Measurements from ENCODE around the gene MAP2K5. TPM values are rescaled to one million over a fixed set of nuclear protein-coding genes. Genes with fewer than 3 reads are reported as not detected.

The MAP2K5 gene
- polyA plus RNA-seq, 1 donor from 2014 or later: 12.1 TPM

DNA sequence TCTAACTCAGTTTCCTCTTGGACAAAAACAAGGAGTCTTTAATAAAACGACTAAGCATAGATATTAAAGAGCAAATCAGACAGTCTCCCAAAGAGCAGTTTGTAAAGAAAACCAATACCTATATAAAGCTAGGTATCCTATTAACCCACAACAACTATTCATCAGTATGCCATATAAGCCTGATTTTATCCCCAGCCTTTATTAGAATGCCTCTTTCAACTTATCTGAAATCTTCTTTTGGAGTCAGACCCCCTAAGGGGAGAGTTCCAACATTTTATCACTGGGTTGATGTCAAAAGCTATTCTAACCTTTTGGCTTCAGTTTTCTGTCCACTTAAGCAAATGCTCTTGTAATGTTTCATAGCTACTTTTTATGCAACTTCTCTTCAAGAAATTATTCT, 17.8 kb downstream of the MAP2K5 start:
- no peak overlapping the region for H3K4me2 ChIP-seq (ENCODE audit: low read length)
- H3K79me2 ChIP-seq (replicated peaks; ENCODE audit: insufficient read depth, low read length): no peaks in the 10 kb centered on the region
- TF ChIP-seq RAD21 (conservative IDR thresholded peaks at IDR 0.05): no peak
- TF ChIP-seq EZH2 (IDR thresholded peaks at IDR 0.05; ENCODE audit: borderline replicate concordance, insufficient read depth, low read length, poor library complexity, severe bottlenecking): no peak
- TF ChIP-seq TAF1 (IDR thresholded peaks at IDR 0.05; ENCODE audit: low read depth): no peak
- TF ChIP-seq, protein P1, sequence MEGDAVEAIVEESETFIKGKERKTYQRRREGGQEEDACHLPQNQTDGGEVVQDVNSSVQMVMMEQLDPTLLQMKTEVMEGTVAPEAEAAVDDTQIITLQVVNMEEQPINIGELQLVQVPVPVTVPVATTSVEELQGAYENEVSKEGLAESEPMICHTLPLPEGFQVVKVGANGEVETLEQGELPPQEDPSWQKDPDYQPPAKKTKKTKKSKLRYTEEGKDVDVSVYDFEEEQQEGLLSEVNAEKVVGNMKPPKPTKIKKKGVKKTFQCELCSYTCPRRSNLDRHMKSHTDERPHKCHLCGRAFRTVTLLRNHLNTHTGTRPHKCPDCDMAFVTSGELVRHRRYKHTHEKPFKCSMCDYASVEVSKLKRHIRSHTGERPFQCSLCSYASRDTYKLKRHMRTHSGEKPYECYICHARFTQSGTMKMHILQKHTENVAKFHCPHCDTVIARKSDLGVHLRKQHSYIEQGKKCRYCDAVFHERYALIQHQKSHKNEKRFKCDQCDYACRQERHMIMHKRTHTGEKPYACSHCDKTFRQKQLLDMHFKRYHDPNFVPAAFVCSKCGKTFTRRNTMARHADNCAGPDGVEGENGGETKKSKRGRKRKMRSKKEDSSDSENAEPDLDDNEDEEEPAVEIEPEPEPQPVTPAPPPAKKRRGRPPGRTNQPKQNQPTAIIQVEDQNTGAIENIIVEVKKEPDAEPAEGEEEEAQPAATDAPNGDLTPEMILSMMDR (IDR thresholded peaks at IDR 0.05; ENCODE audit: poor library complexity, severe bottlenecking): no peak
- TF ChIP-seq SMC3 (conservative IDR thresholded peaks at IDR 0.05; ENCODE audit: poor library complexity): no peak
- no peak for TF ChIP-seq EP300 (conservative IDR thresholded peaks at IDR 0.05; ENCODE audit: poor library complexity, severe bottlenecking)
- TF ChIP-seq MXI1 (conservative IDR thresholded peaks at IDR 0.05; ENCODE audit: poor library complexity, severe bottlenecking): no peak
- TF ChIP-seq POLR2AphosphoS5 (IDR thresholded peaks at IDR 0.05): no peak
- TF ChIP-seq, protein P2, sequence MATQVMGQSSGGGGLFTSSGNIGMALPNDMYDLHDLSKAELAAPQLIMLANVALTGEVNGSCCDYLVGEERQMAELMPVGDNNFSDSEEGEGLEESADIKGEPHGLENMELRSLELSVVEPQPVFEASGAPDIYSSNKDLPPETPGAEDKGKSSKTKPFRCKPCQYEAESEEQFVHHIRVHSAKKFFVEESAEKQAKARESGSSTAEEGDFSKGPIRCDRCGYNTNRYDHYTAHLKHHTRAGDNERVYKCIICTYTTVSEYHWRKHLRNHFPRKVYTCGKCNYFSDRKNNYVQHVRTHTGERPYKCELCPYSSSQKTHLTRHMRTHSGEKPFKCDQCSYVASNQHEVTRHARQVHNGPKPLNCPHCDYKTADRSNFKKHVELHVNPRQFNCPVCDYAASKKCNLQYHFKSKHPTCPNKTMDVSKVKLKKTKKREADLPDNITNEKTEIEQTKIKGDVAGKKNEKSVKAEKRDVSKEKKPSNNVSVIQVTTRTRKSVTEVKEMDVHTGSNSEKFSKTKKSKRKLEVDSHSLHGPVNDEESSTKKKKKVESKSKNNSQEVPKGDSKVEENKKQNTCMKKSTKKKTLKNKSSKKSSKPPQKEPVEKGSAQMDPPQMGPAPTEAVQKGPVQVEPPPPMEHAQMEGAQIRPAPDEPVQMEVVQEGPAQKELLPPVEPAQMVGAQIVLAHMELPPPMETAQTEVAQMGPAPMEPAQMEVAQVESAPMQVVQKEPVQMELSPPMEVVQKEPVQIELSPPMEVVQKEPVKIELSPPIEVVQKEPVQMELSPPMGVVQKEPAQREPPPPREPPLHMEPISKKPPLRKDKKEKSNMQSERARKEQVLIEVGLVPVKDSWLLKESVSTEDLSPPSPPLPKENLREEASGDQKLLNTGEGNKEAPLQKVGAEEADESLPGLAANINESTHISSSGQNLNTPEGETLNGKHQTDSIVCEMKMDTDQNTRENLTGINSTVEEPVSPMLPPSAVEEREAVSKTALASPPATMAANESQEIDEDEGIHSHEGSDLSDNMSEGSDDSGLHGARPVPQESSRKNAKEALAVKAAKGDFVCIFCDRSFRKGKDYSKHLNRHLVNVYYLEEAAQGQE (IDR thresholded peaks at IDR 0.05; ENCODE audit: borderline replicate concordance): no peak
- H4K20me1 ChIP-seq (ENCODE audit: insufficient read depth): no peaks in the 10 kb centered on the region
- H3K4me3 ChIP-seq (ENCODE audit: low read length): no peak overlapping the region
- no peak overlapping the region for H3K9ac ChIP-seq (ENCODE audit: low read length)
- H3F3A ChIP-seq (ENCODE audit: insufficient read depth, low read length, poor library complexity, severe bottlenecking): no peaks in the 10 kb centered on the region
- peaks cover 6% of the 10 kb centered on the region for H3K9me3 ChIP-seq (ENCODE audit: low read length)
- no peak overlapping the region for H2AFZ ChIP-seq (ENCODE audit: low read depth, low read length)
- H3K9me2 ChIP-seq (ENCODE audit: insufficient read depth, low read length): no peaks in the 10 kb centered on the region
- no peak overlapping the region for H3K27ac ChIP-seq (ENCODE audit: low read length)
- peaks cover 4% of the 10 kb centered on the region for H3K36me3 ChIP-seq (ENCODE audit: insufficient read depth, low read length)
- no peaks in the 10 kb centered on the region for H3K27me3 ChIP-seq (ENCODE audit: insufficient read depth, low read depth, low read length)

DNA sequence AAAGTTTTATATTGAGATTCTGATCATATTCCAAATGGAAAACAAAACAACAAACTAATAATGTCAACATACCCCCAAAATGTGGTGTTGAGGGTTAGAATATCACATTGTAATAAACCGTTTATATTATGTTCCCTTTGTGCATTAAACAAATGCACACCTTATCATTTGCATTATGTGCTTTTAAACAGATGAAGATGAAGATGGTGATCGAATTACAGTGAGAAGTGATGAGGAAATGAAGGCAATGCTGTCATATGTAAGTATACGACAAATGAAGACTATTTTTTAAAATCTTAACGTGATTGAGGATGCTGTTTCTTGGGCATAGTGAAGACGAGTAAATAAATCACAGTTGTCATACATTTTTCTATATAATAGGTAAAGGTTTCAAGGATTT, 20.6 kb downstream of the MAP2K5 start:
- Histone ChIP-seq H4K20me1 (ENCODE audit: insufficient read depth) (no peaks in the 10 kb centered on the region), H3K4me3 (ENCODE audit: low read length) (no peak overlapping the region), H3K4me2 (ENCODE audit: low read length) (no peak overlapping the region), H3K9me3 (ENCODE audit: low read length) (peaks cover 4% of the 10 kb centered on the region), H3K79me2 (replicated peaks; ENCODE audit: insufficient read depth, low read length) (no peaks in the 10 kb centered on the region), H3K9ac (ENCODE audit: low read length) (no peak overlapping the region), H3K9me2 (ENCODE audit: insufficient read depth, low read length) (no peaks in the 10 kb centered on the region), H3K27me3 (ENCODE audit: insufficient read depth, low read depth, low read length) (no peaks in the 10 kb centered on the region), H2AFZ (ENCODE audit: low read depth, low read length) (no peak overlapping the region), H3F3A (ENCODE audit: insufficient read depth, low read length, poor library complexity, severe bottlenecking) (no peaks in the 10 kb centered on the region), H3K27ac (ENCODE audit: low read length) (no peak overlapping the region), H3K36me3 (ENCODE audit: insufficient read depth, low read length) (peaks cover 4% of the 10 kb centered on the region)
- TF ChIP-seq MXI1 (conservative IDR thresholded peaks at IDR 0.05; ENCODE audit: poor library complexity, severe bottlenecking): no peak
- TF ChIP-seq, protein P1 (IDR thresholded peaks at IDR 0.05; ENCODE audit: poor library complexity, severe bottlenecking): no peak
- TF ChIP-seq, protein P2 (IDR thresholded peaks at IDR 0.05; ENCODE audit: borderline replicate concordance): no peak
- no peak for TF ChIP-seq TAF1 (IDR thresholded peaks at IDR 0.05; ENCODE audit: low read depth)
- TF ChIP-seq EP300 (conservative IDR thresholded peaks at IDR 0.05; ENCODE audit: poor library complexity, severe bottlenecking): no peak
- no peak for TF ChIP-seq EZH2 (IDR thresholded peaks at IDR 0.05; ENCODE audit: borderline replicate concordance, insufficient read depth, low read length, poor library complexity, severe bottlenecking)
- no peak for TF ChIP-seq SMC3 (conservative IDR thresholded peaks at IDR 0.05; ENCODE audit: poor library complexity)
- TF ChIP-seq RAD21 (conservative IDR thresholded peaks at IDR 0.05): no peak
- TF ChIP-seq POLR2AphosphoS5 (IDR thresholded peaks at IDR 0.05): no peak
